Skeletal muscle tissue (tissue), 4 donors: ENCODE results near the gene CTNNAL1. TPM values are rescaled to one million over a fixed set of nuclear protein-coding genes. Genes with fewer than 3 reads are reported as not detected.

Experiments
- H3K27ac ChIP-seq: one replicate; pipeline ENCODE4 v1.7.0; 2013; ENCODE audit warnings: mild to moderate bottlenecking, low read depth, low read length, inconsistent platforms
- H3K27me3 ChIP-seq, 3 donors: one replicate each; pipeline ENCODE4 v1.7.0; 2013; ENCODE audit warnings: low read length in 3 of 3; ENCODE audit not compliant: control insufficient read depth in 3 of 3, insufficient read depth in 3 of 3
- H3K36me3 ChIP-seq, 3 donors: one replicate each; pipeline ENCODE4 v1.7.0; 2013; ENCODE audit warnings: low read length in 3 of 3; ENCODE audit not compliant: control insufficient read depth in 3 of 3, insufficient read depth in 3 of 3
- H3K4me1 ChIP-seq, 3 donors: one replicate each; pipeline ENCODE4 v1.7.0; 2013; ENCODE audit warnings: low read length in 3 of 3, mild to moderate bottlenecking in 3 of 3; ENCODE audit not compliant: control insufficient read depth in 3 of 3, insufficient read depth in 3 of 3
- H3K4me3 ChIP-seq, 3 donors: one replicate each; pipeline ENCODE4 v1.7.0; 2013; ENCODE audit warnings: low read length in 3 of 3
- H3K9ac ChIP-seq, 3 donors: one replicate each; pipeline ENCODE4 v1.7.0; 2013; ENCODE audit warnings: low read length in 3 of 3, mild to moderate bottlenecking in 3 of 3, moderate library complexity in 2 of 3, low read depth in 1 of 3
- H3K9me3 ChIP-seq, 3 donors: one replicate each; pipeline ENCODE4 v1.7.0; 2013; ENCODE audit warnings: low read length in 3 of 3; ENCODE audit not compliant: control insufficient read depth in 3 of 3
- total RNA-seq: library from RNA; depleted of rRNA; stranded (reverse); fragments of >200 nt; gene quantifications from one replicate; pipeline ENCODE4 v1.2.3, GENCODE V29; 2014
- donor health status: Osteomylitis.

The CTNNAL1 gene
- total RNA-seq, 1 donor from 2014 or later = 24.5 TPM

DNA sequence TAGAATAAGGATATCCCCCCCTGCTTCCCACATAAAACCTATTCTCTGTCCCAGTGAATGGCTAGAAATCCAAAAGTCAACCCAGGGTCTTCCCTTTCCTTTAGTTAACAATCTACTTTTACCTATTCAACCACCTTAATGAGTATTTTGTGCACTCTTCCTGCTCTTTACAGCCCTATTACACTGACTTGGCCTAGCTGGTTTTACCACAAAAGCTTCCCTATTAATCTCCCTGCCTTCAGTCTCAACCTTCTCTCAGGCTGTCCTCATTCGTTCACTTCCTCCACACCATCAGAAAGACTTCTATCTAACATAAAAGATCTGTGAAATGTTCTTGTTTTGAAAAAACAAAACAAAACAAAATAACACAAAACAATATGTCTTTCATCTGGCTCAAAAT is 16.2 kb downstream of the CTNNAL1 start:
- H3K9me3 ChIP-seq = no peaks in the 10 kb centered on the region
- no peak overlapping the region for H3K4me3 ChIP-seq
- H3K9ac ChIP-seq = no peak overlapping the region
- peak overlapping the region; percentile 20 for H3K27ac ChIP-seq
- H3K36me3 ChIP-seq = no peaks in the 10 kb centered on the region
- H3K4me1 ChIP-seq = peaks cover 0 to 2% (median 0%) of the 10 kb centered on the region in 3 donors
- no peaks in the 10 kb centered on the region for H3K27me3 ChIP-seq

DNA sequence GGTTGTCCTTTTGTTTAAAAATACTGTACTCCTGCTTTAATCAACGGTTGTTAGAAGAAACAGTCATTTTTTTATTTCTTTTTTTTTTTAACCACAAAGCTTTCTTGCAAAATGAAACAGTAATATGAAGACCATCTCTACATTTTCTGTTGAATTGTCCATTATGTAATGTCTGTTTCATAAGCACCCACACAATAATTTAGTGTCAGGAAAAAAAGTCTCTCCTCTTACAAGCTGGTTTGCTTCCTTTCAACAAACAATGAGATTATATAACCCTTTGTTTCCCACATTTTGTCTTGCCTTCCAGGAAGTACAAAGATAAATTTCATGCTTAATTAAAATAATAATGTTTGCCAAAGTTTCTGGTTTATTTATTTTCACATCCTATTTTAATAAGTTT is 16.7 kb downstream of the CTNNAL1 start:
- Histone ChIP-seq H3K27me3 (no peaks in the 10 kb centered on the region), H3K4me1 (peaks cover 0 to 2% (median 0%) of the 10 kb centered on the region in 3 donors), H3K36me3 (peaks cover under 1 to 3% (median 1%) of the 10 kb centered on the region in 3 donors), H3K4me3 (no peak overlapping the region), H3K9me3 (no peaks in the 10 kb centered on the region), H3K27ac (peak overlapping the region; percentile 4), H3K9ac (no peak overlapping the region)

DNA sequence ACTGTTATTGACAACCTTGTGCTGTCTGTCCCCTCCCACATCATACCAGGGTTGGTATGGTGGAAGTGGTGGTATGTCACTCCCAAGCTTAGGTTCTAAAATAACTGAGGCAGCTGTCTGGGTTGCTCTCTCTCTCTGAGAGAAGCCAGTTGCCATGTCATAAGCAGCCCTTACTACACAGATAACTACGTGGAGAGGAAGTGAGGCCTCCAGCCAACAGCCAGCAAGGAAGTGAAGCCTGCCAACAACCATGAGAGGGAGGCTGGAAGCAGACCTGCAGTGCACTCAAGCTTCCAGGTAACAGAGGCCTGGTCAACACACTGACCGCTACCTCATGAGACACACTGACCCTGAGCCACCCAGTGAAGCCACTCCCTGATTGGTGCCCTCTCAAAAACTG is 18.6 kb downstream of the CTNNAL1 start:
- Histone ChIP-seq H3K4me3 (no peak overlapping the region), H3K4me1 (peaks cover 0 to 2% (median 0%) of the 10 kb centered on the region in 3 donors), H3K9ac (no peak overlapping the region), H3K27ac (peak overlapping the region; percentile 8), H3K9me3 (no peaks in the 10 kb centered on the region), H3K36me3 (peaks cover 2 to 8% (median 4%) of the 10 kb centered on the region in 3 donors), H3K27me3 (no peaks in the 10 kb centered on the region)

DNA sequence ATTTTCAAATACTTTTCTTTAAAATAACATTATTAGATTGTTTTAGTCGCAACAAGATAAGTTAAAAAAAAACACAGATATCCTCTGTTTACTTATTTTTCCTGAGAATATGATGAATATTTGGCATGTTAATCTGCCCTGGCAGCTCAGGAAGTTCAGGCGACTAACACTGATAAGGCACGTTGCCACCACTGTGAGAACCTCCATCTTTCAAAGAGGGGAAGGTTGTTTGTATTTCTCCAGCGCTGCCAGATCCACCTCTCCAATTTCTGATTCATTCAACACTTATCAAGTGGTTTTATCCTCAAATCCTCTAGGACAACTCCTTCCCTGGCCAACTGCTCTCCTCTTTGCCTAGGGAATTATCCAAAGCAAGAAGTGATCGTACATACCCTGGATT is 21.8 kb downstream of the CTNNAL1 start:
- Histone ChIP-seq H3K36me3 (peaks cover 2 to 8% (median 4%) of the 10 kb centered on the region in 3 donors), H3K27me3 (no peaks in the 10 kb centered on the region), H3K27ac (no peak overlapping the region), H3K9ac (no peak overlapping the region), H3K4me3 (no peak overlapping the region), H3K4me1 (peaks cover 0 to 2% (median 0%) of the 10 kb centered on the region in 3 donors), H3K9me3 (no peaks in the 10 kb centered on the region)

DNA sequence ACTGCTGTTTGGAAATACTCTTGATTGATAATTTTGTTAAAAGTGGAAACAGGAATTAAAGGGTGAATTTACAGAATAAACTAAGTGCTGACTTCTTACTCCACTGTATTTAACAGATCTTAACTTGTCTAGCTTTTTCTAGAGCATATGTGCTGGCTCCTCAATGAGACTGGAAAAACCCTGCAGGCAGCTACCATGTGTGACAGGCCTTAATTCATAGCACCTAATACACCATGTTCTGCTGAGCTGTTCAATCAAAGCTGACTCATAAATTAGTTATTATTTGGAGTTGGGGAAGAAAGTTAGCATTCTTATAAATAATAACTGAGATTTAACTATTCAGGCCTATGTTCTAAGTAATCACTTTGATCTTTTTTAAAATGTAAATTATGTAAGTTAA is 29.4 kb downstream of the CTNNAL1 start:
- Histone ChIP-seq H3K36me3 (peaks cover 0 to 3% (median 3%) of the 10 kb centered on the region in 3 donors), H3K9me3 (no peaks in the 10 kb centered on the region), H3K9ac (no peak overlapping the region), H3K4me3 (no peak overlapping the region), H3K27ac (no peak overlapping the region), H3K27me3 (no peaks in the 10 kb centered on the region), H3K4me1 (peaks cover 0 to 2% (median 0%) of the 10 kb centered on the region in 3 donors)

DNA sequence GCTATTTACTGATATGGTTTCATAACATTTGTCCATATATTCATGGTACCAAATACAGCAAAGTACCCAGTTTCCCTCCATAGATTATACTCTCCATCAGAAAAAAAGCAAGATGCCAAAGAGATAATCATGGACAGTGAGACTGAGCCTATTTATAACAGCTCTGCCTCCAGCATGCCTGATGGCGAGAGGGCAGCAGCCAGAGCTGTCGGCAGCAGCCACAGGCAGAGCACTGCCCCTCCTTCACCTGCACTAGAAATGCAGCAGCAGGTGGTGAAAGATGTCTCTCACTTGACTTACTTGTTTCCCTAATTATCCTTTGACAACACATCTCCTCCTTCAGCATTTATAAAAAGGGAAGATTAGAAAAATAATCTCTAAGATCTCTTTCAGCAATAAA is 32.4 kb downstream of the CTNNAL1 start:
- H3K27ac ChIP-seq = peak overlapping the region; percentile 14
- no peaks in the 10 kb centered on the region for H3K27me3 ChIP-seq
- H3K9ac ChIP-seq = no peak overlapping the region
- H3K4me3 ChIP-seq = no peak overlapping the region
- peaks cover 0 to 2% (median 0%) of the 10 kb centered on the region in 3 donors for H3K4me1 ChIP-seq
- no peaks in the 10 kb centered on the region for H3K9me3 ChIP-seq
- H3K36me3 ChIP-seq = peaks cover 0 to 3% (median 3%) of the 10 kb centered on the region in 3 donors

DNA sequence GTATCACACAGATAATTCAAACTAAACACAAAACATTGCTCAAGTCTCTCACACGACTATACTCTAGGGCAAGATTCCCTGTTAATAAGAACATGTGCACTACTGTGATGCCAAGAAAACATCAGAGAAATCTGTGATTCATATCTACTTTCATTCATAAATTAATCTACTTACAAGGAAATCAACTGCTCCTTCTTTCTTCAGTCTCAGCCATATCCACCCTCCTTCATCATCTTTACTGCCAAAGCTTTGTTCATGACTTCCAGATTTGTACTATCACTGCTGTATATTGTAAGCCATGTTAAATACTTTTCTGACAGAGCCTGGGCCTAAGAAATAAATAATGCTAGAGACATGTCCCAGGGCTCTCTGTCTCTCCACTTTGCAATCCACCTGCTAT is 35.1 kb downstream of the CTNNAL1 start:
- Histone ChIP-seq H3K4me1 (peaks cover 0 to 5% (median 2%) of the 10 kb centered on the region in 3 donors), H3K4me3 (no peak overlapping the region), H3K27ac (no peak overlapping the region), H3K27me3 (no peaks in the 10 kb centered on the region), H3K9ac (no peak overlapping the region), H3K9me3 (no peaks in the 10 kb centered on the region), H3K36me3 (peaks cover 0 to 3% (median 3%) of the 10 kb centered on the region in 3 donors)

DNA sequence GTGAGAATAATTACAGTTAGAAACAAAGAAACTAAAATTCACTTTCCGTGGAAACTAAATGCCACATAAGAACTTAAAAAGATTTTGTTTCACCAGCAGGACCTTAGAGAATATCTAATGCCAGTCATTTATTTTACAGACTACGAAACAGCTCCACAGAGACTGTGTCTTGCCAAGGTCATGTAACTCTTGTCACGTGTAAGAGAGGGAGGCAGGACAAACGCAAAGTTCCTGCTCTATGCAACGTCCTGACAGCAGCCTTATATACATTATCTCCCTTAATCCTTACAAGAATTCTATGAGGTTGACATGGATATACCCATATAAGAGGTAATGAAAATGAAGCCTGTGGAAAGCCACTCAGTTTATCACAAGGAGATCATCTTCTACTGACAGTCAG is 39.4 kb downstream of the CTNNAL1 start:
- Histone ChIP-seq H3K27ac (no peak overlapping the region), H3K9ac (peak overlapping the region in 1 of 3 donors; percentile 66), H3K9me3 (no peaks in the 10 kb centered on the region), H3K27me3 (no peaks in the 10 kb centered on the region), H3K4me1 (peaks cover 0 to 7% (median 0%) of the 10 kb centered on the region in 3 donors), H3K36me3 (peaks cover 0 to 6% (median 5%) of the 10 kb centered on the region in 3 donors), H3K4me3 (no peak overlapping the region)

DNA sequence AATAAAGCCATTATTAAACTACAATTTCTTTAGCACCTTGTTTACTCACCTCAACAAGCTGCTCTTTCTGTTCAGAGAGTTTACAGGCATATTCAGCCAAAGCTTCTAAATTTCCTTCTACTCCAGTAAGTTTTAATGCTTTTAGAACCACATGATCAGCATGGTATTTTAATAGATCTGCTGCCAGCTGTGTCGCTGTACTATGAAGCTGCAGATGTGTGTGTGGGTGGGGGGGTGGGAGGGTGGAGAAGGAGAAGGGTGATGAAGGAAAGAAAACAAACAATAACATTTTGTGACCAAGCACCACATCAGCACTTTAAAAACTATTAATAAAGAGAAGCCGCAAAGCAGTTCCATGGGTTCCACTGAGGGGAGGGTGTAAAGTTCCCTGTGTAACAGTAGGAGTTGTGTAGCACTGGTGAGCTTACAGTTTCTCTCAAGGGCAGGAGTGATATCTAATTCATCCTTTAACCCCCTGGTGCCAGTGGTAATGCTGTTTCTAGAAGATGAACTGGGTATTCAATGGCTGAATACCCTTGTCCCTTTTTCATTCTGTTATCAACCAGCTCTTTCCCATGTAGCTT is 40.6 kb downstream of the CTNNAL1 start:
- Histone ChIP-seq H3K4me1 (peaks cover 0 to 7% (median 0%) of the 10 kb centered on the region in 3 donors), H3K9me3 (no peaks in the 10 kb centered on the region), H3K36me3 (peaks cover 0 to 11% (median 5%) of the 10 kb centered on the region in 3 donors), H3K9ac (no peak overlapping the region), H3K4me3 (no peak overlapping the region), H3K27me3 (no peaks in the 10 kb centered on the region), H3K27ac (no peak overlapping the region)

DNA sequence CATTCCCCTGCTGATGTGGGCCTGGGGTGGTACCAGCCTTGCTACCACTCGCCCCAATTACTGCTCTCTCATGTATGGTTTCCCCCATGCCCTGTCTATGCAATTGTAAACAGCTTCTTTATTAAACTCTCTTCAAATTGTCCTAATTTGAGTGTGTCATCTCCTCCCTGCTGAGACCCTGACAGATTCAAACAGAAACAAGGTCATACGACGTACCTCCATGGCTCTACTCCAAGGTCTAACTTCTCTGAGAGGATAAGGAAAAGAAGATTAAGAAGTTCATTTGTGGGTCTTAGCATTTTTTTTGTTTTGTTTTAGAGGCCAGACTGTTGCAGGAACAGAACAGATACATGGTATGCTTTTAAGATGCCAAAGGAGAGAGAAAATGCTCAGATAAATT is 41.1 kb downstream of the CTNNAL1 start:
- Histone ChIP-seq H3K9me3 (no peaks in the 10 kb centered on the region), H3K4me1 (peaks cover 0 to 7% (median 0%) of the 10 kb centered on the region in 3 donors), H3K4me3 (no peak overlapping the region), H3K36me3 (peaks cover 0 to 11% (median 5%) of the 10 kb centered on the region in 3 donors), H3K9ac (no peak overlapping the region), H3K27me3 (no peaks in the 10 kb centered on the region), H3K27ac (no peak overlapping the region)
